Sigmoid colon (tissue), 7 donors: ENCODE measurements around the gene ENDOV. TPM values are rescaled to one million over a fixed set of nuclear protein-coding genes. Genes with fewer than 3 reads are reported as not detected.

Source experiments
- DNase-seq: peaks from one replicate; pipeline ENCODE4 v3.0.0-alpha.2; 2019
- H3K27ac ChIP-seq, 4 donors: fragments of 200-600 bp; sonication (generic); one replicate each; pipeline ENCODE4 v1.5.1; 2016 to 2019; ENCODE audit warnings: mild to moderate bottlenecking in 1 of 4
- H3K27me3 ChIP-seq, 3 donors: fragments of 200-600 bp; sonication (generic); one replicate each; pipeline ENCODE4 v1.5.1; 2019; ENCODE audit warnings: mild to moderate bottlenecking in 1 of 3
- H3K36me3 ChIP-seq, 4 donors: fragments of 200-600 bp; sonication (generic); one replicate each; pipeline ENCODE4 v1.5.1; 2016 to 2019
- H3K4me1 ChIP-seq, 4 donors: fragments of 200-600 bp; sonication (generic); one replicate each; pipeline ENCODE4 v1.5.1; 2017 to 2019
- H3K4me3 ChIP-seq, 4 donors: fragments of 200-600 bp; sonication (generic); one replicate each; pipeline ENCODE4 v1.5.1; 2017 to 2019; ENCODE audit warnings: mild to moderate bottlenecking in 2 of 4, moderate library complexity in 1 of 4
- H3K9me3 ChIP-seq, 4 donors: fragments of 200-600 bp in 3 of 4; sonication (generic) in 3 of 4; one replicate each; pipeline versions ENCODE4 v1.5.1 to v1.6.1; 2013 to 2019
- EP300 ChIP-seq, 4 donors: sonication (generic); formaldehyde crosslinking; IDR thresholded peaks; one replicate each; pipeline ENCODE4 v1.6.1; 2017; ENCODE audit warnings: antibody characterized with exemption in 4 of 4
- POLR2A ChIP-seq, 2 donors: fragments of 450-650 bp; IDR thresholded peaks; one replicate each; pipeline ENCODE4 v1.6.1; 2016; ENCODE audit warnings: antibody characterized with exemption in 2 of 2, mild to moderate bottlenecking in 2 of 2, moderate library complexity in 2 of 2
- POLR2AphosphoS5 ChIP-seq, 4 donors: sonication (generic); formaldehyde crosslinking; IDR thresholded peaks; one replicate each; pipeline ENCODE4 v1.6.1; 2017; ENCODE audit warnings: antibody characterized with exemption in 4 of 4
- WGBS, 2 donors: extraction: QIAGEN DNeasy Blood & Tissue Kit; methylation state at CpG; one replicate each; pipeline ENCODE4 v1.1.7; 2013; 5-methylcytosine and 5-hydroxymethylcytosine counted together
- intact Hi-C: fragments of 100-400 bp; cut with DNase I; formaldehyde crosslinking; loops from one replicate; pipeline ENCODE4 v1.15.1; 2023
- polyA plus RNA-seq, 3 donors: library from polyadenylated mRNA; stranded (reverse); fragments of 200-250 nt; gene quantifications; one replicate each; pipeline ENCODE4 v1.2.3, GENCODE V29; 2013
- total RNA-seq, 4 donors: library from RNA; depleted of rRNA; stranded (reverse); fragments of >200 nt; gene quantifications; one replicate each; pipeline ENCODE4 v1.1.0, GENCODE V29; 2016
- TF ChIP-seq, protein P1 (sequence below), 4 experiments: fragments of 450-650 bp in 3 of 4; fragments of 200-600 bp in 1 of 4; IDR thresholded peaks; one replicate each; pipeline ENCODE4 v1.5.1; 2016 to 2019; ENCODE audit warnings: antibody characterized with exemption in 4 of 4, mild to moderate bottlenecking in 3 of 4, moderate library complexity in 2 of 4
- donor health status: healthy with polysubstance abuse.
- donor health status: Bipolar disorder and iron deficiency.
- donor health status: healthy.

ENDOV gene
- total and polyA plus RNA-seq, 7 donors, result 9.5 to 23.5 (median 17.4) TPM

DNA sequence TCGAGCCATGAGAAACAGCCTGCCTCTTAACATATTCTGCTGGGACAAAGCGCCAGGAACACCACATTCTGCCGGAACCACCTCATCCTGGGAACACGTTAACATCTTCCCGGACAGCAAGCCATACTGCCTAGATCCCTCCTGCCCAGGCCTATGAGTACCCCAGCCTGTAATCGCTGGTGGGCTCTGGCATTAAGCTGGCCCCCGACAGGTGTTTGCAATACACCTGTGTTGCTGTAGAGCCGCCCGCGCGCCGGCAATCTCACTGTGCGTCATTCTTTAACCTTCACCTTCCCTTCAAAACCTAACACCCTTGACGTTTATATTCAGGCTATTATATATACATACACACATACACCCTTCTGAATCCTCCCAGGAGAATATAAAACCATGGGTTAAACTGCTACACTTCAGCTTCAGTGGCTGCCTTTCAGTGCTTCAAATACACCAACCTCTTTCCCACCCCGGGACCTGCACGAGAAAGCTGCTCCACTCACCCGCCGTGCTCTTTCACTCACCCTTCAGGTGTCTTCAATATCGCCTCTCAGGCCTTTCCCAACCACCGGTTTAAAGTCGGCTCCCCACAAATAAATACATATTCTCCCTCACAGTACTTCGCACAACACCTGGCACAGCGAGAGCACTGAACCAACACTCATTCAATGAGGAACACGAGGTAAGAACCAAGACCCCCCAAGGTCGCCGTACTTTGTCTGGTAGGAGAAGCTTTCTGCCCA is 1.0 kb upstream of the ENDOV start:
- Histone ChIP-seq H3K4me1 (peaks cover 0 to 39% (median 28%) of the 10 kb centered on the region in 4 donors), H3K27me3 (no peaks in the 10 kb centered on the region), H3K36me3 (peaks cover 0 to 21% (median 0%) of the 10 kb centered on the region in 4 donors), H3K4me3 (peak overlapping the region; percentile 67 to 99 (median 78)), H3K27ac (peak overlapping the region in 2 of 4 donors; percentile 89 to 90), H3K9me3 (no peaks in the 10 kb centered on the region)
- DNase-seq, result no peak
- intact Hi-C loops, result no loop called here
- 13 to 37% methylated on average over 26 of the region's 26 CpGs for WGBS, 2 donors
- TF ChIP-seq POLR2A (IDR thresholded peaks at IDR 0.05), result no peak
- no peak for TF ChIP-seq POLR2AphosphoS5 (IDR thresholded peaks at IDR 0.05)
- no peak for TF ChIP-seq EP300 (IDR thresholded peaks at IDR 0.05)
- TF ChIP-seq, protein P1, sequence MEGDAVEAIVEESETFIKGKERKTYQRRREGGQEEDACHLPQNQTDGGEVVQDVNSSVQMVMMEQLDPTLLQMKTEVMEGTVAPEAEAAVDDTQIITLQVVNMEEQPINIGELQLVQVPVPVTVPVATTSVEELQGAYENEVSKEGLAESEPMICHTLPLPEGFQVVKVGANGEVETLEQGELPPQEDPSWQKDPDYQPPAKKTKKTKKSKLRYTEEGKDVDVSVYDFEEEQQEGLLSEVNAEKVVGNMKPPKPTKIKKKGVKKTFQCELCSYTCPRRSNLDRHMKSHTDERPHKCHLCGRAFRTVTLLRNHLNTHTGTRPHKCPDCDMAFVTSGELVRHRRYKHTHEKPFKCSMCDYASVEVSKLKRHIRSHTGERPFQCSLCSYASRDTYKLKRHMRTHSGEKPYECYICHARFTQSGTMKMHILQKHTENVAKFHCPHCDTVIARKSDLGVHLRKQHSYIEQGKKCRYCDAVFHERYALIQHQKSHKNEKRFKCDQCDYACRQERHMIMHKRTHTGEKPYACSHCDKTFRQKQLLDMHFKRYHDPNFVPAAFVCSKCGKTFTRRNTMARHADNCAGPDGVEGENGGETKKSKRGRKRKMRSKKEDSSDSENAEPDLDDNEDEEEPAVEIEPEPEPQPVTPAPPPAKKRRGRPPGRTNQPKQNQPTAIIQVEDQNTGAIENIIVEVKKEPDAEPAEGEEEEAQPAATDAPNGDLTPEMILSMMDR (IDR thresholded peaks at IDR 0.05), result no peak

DNA sequence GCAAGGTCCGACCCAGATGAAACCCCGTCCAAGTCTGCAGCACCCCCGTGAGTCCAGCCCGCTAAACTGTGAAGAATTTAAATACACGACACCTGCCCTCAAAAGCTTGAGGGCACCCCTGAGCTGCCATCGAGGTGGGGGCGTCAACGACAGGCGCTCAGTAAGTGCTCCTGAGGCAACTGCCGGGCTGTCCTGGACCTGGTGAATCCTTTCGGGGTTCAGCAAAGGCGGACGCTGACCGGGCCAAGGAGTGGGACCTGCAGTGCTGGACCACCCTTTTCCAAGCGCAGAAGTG is 512 bp upstream of the ENDOV start:
- no peak for TF ChIP-seq POLR2AphosphoS5 (IDR thresholded peaks at IDR 0.05)
- no peak for TF ChIP-seq POLR2A (IDR thresholded peaks at IDR 0.05)
- no peak for TF ChIP-seq EP300 (IDR thresholded peaks at IDR 0.05)
- WGBS, 2 donors, result 1 to 2% methylated on average over 15 of the region's 15 CpGs
- Histone ChIP-seq H3K27ac (peak overlapping the region; percentile 89 to 97 (median 94)), H3K9me3 (no peaks in the 10 kb centered on the region), H3K27me3 (no peaks in the 10 kb centered on the region), H3K36me3 (peaks cover 0 to 24% (median 0%) of the 10 kb centered on the region in 4 donors), H3K4me1 (peaks cover 0 to 39% (median 28%) of the 10 kb centered on the region in 4 donors), H3K4me3 (peak overlapping the region; percentile 67 to 99 (median 78))
- DNase-seq, result no peak
- intact Hi-C loops, result no loop called here

DNA sequence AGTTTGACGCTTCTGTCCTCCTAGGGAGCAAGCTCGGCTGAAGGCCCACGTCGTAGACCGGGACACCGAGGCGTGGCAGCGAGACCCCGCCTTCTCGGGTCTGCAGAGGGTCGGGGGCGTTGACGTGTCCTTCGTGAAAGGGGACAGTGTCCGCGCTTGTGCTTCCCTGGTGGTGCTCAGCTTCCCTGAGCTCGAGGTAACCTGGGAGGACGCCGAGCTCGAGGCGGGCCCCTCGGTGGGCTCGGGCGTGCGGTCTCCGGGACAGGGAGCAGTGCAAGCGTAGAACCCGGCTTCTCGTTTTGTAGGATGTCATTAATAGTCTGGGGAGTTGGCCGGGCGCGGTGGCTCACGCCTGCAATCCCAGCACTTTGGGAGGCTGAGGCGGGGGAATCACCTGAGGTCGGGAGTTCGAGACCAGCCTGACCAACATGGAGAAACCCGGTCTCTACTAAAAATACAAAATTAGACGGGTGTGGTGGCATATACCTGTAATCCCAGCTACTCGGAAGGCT is 715 bp downstream of the ENDOV start:
- intact Hi-C loops, result no loop called here
- peak overlapping the region; percentile 89 to 97 (median 94) for H3K27ac ChIP-seq
- peaks cover 0 to 39% (median 28%) of the 10 kb centered on the region in 4 donors for H3K4me1 ChIP-seq
- H3K4me3 ChIP-seq, result peak overlapping the region; percentile 67 to 99 (median 78)
- TF ChIP-seq POLR2A (IDR thresholded peaks at IDR 0.05), result no peak
- TF ChIP-seq EP300 (IDR thresholded peaks at IDR 0.05), result no peak
- TF ChIP-seq, protein P1 (IDR thresholded peaks at IDR 0.05), result no peak
- no peak for TF ChIP-seq POLR2AphosphoS5 (IDR thresholded peaks at IDR 0.05)
- no peak for DNase-seq
- H3K27me3 ChIP-seq, result no peaks in the 10 kb centered on the region
- 7 to 12% methylated on average over 39 of the region's 39 CpGs for WGBS, 2 donors
- H3K9me3 ChIP-seq, result no peaks in the 10 kb centered on the region
- H3K36me3 ChIP-seq, result peaks cover 0 to 35% (median 0%) of the 10 kb centered on the region in 4 donors

DNA sequence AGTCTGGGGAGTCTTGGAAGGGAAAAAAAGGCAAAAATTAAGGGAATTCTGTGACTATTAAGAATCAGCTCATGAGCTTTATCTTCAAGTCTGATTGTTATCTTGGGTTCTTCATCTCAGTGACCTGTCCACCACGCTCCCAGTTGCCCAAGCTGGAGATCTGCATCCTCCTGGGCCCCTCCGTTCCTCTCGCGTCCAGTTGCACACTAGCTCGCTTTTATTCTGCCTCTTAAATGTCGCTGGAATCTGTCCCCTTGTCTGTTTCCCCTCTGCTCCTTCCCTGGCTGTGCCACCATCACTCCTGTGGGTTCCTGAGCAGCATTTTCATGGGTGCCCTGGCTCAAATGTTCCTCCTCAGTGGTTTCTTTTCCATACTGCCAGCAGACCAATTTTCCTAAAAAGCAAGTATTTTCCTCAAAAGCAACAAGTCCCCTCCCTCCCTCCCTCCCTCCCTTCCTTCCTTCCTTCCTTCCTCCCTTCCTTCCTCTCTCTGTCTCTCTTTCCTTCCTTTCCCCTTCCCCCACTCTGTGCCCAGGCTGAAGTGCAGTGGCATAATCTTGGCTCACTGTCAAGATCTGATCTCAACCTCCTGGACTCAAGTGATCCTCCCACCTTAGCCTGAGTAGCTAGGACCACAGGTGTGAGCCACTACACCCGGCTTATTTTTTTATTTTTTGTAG is 1.4 kb downstream of the ENDOV start:
- no peak for DNase-seq
- H3K36me3 ChIP-seq, result peaks cover 0 to 35% (median 0%) of the 10 kb centered on the region in 4 donors
- no peak overlapping the region for H3K27ac ChIP-seq
- WGBS, 2 donors, result 81 to 86% methylated on average over 7 of the region's 7 CpGs
- no peaks in the 10 kb centered on the region for H3K27me3 ChIP-seq
- no peaks in the 10 kb centered on the region for H3K9me3 ChIP-seq
- peak overlapping the region in 3 of 4 donors; percentile 67 to 99 (median 74) for H3K4me3 ChIP-seq
- peaks cover 0 to 39% (median 28%) of the 10 kb centered on the region in 4 donors for H3K4me1 ChIP-seq
- TF ChIP-seq POLR2AphosphoS5 (IDR thresholded peaks at IDR 0.05) (no peak), POLR2A (IDR thresholded peaks at IDR 0.05) (no peak), EP300 (IDR thresholded peaks at IDR 0.05) (no peak)
- TF ChIP-seq, protein P1 (IDR thresholded peaks at IDR 0.05), result no peak
- intact Hi-C loops, result no loop called here

DNA sequence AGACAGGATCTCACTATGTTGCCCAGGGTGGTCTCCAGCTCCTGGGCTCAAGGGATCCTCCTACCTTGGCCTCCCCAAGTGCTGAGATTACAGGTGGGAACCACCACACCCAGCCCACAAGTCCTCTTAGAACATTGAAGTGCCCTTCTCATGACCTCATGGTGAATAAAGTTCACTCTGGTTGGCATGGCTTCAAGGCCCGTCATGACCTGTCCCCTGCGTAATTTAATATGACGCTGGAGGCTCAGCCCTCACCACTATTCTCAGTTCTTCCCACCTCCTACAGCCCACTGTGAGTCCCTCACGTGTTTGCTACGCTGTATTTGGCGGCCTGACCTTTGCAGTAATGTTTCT is 1.9 kb downstream of the ENDOV start:
- Histone ChIP-seq H3K27me3 (no peaks in the 10 kb centered on the region), H3K4me1 (peaks cover 0 to 39% (median 28%) of the 10 kb centered on the region in 4 donors), H3K9me3 (no peaks in the 10 kb centered on the region), H3K27ac (no peak overlapping the region), H3K4me3 (no peak overlapping the region), H3K36me3 (peaks cover 0 to 35% (median 0%) of the 10 kb centered on the region in 4 donors)
- intact Hi-C loops, result no loop called here
- TF ChIP-seq POLR2A (IDR thresholded peaks at IDR 0.05), result no peak
- TF ChIP-seq, protein P1 (IDR thresholded peaks at IDR 0.05), result no peak
- no peak for TF ChIP-seq POLR2AphosphoS5 (IDR thresholded peaks at IDR 0.05)
- TF ChIP-seq EP300 (IDR thresholded peaks at IDR 0.05), result no peak
- 85 to 93% methylated on average over 6 of the region's 6 CpGs for WGBS, 2 donors
- no peak for DNase-seq
